GM19043 (cell line): ENCODE data around the gene COASY.

Experiments
- ATAC-seq: cut with Tn5 transposase; IDR thresholded peaks from one replicate; pipeline ENCODE4 v1.9.1; 2021; ENCODE audit warnings: low read depth; ENCODE audit not compliant: unreplicated experiment

Gene COASY

DNA sequence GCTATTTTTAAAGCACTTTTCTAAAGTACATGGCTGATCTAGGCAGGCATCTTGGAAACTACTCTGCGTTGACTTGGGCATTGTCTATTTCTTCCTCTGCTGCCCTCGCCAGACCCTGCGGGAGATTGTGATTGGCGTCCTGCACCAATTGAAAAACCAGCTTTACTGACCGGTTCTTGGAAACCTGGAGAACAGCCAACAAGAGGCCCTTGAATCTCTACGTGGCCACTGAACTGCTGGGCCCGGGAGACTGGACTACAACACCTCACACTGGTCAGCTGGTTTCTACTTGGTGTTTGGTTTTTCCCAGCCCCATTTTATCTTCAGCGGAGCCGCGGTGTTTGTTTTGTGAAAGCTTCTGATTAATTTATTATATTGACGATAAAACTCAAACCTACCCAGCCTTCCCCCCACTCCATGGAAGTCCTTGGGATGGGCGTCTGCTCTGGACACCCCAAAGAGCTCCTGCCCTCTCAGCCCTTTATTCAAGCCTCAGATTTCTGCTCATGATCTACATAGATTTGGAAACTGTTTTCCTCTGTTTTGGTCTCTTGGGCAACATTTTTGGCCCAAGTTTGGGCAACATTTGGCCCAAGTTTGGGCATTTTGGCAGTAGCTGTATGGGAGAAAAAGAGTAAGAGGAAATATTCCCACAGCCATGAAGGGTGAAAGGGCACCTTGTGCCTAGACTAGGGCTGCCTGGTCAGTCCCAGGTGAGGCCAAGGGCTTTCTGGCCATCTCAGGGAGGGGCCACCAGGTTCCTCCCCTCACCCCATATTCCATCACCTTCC lies 9.7 kb downstream of the COASY start:
- ATAC-seq, result no peak

DNA sequence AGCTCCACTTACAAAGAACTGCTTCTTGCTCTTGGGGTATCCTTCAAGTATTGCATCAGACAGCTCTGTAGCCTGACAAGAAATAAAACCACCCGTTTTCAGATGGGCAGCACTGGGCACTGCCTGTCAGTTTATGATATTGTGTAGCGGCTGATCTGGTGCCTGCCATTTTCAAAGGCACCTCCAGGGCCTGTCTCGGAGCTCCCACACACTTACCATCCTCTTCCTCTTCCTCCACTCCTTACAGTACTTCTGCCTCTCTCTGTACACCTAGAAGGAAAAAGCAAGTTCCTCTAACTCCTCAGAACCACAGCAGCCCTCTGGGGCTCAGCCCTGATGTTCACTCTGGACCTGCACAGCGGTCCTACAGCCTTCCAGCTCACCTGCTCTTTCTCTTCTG lies 11.1 kb downstream of the COASY start:
- ATAC-seq, result no peak

DNA sequence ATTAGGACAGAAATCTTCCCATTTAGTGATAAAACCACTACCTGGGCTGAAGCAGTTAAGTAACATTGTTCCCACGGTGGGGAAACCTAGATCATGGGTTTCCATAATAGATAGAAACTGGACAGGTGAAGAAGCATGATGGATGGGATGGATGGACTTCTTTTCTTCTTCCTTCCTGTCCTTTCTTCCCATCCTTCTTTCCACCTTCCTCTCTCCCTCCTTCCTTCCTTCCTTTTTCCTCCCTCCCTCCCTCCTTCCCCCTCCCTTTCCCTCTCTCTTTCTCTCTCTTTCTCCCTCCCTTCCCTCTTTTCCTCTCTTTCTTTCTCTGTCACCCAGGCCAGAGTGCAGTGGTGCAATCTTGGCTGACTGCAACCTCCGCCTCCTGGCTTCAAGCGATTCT lies 12.5 kb downstream of the COASY start:
- ATAC-seq, result no peak

DNA sequence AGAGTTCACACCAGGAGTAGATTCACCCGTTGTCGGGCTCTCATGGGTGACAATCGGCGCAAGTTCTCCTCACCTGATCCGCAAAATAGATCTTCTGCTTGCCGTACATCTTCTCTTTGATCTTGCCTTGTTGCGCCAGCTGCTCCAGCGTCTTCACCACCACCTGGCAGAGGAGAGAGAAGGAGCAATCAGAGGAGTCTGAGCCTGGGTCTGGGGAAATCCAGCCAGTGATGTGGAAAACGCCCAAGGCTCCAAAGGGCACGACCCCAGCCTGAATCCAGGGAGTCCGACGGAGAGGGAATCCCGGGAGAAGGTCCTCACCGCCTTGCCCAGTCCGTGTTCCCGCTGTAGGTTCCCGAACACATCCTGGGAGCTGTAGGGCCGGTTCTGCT lies 15.2 kb downstream of the COASY start:
- no peak for ATAC-seq

DNA sequence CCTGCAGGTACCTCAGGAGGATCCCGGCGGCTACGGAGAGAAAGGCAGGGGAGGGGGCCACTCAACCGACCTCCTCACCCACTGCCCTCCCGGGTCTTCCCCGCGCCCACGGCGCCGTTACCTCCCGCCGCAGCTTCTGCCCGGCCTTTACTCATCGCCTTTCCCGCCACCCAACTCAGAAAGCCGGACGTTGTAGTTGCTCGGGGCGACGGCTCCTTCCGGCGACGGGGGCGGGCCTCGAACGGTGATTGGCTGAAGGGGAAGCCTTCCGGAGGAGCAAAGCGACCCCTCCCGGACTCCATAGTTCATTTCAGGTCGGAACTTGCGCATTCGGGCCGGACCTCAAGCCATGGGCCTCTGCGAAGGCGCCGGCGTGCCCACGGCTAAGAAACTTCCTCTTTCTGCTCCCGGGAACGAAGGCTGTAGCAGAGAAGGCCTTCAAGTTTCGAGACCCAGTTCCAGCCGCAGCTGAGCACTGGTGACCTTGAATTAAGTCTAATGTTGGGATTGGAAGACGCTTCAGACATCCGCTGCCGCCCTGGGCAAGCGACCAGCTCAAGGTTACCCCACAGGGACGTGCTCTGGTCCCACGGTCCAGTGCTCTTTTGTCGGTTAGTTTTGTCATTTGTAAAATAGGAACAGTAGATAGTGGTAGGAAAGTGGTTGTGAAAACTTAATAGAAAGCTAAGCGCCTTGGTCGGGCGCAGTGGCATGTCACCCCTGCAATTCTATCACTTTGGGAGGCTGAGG lies 15.8 kb downstream of the COASY start, which contains the start of gene PSMC3IP:
Gene PSMC3IP, minus strand, starts transcription at position 198 of the 750 bp plus-strand sequence. Its CDS starts 43 bp downstream, at position 155.
- ATAC-seq, result peak; percentile 76

DNA sequence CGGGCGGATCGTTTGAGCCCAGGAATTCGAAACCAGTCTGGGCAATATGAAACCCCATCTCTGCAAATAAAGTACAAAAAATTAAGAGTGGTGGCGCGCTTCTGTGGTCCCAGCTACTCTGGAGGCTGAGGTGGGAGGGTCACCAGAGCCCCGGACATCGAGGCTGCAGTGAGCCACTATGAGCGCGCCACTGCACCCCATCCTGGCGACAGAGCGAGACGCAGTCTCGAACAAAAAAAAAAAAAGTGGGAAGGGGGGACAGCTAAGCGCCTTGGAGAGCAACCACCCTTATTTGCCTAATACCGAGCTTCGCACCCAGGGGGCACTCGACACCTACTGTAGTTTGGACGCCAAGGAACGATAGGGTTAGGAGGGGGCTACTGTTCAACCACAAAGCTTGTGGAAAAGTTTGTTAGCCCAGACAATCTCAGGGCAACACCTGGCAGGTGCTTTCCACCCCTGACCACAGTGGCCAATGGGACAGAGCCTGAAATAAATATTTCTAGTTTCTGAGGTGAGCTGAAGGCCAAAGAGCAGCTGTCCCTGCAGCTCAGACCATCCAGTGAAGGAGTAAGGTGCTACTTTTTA lies 16.4 kb downstream of the COASY start:
- peak; percentile 41 for ATAC-seq

DNA sequence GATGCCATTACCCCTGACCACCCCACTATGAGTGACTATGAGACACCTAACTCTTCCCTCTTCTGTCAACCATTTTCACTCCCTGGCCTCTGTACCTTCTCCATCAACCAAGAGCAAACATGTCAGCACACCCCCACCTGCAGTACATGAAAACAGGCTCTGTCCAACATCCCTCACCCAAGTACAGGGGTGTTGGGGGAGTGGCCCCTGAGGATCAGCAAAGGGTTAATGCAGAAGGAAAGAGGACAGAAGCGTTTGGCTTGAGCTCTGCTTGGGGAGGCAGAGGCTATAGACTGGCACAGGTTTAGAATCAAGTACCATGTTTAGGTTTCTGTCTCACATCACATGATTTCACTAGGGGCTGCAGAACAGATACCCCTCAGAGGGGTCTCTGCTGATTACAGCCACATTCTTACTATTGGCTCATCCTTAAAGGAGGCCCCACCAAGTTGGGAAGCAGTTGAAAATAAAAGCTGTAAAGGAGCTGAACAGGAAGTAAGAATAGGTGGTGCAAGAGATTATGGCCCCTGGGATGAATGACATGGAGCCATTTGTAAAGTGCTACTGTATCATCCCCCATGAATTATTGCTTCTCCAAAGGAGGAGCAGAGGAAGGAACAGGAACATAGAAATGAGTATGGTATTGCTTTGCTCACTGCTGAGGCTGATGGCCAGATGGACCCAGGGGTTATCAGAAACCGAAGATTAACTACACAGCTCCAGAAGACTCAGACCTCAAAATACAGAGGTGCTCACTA lies 18.0 kb downstream of the COASY start:
- ATAC-seq, result no peak

DNA sequence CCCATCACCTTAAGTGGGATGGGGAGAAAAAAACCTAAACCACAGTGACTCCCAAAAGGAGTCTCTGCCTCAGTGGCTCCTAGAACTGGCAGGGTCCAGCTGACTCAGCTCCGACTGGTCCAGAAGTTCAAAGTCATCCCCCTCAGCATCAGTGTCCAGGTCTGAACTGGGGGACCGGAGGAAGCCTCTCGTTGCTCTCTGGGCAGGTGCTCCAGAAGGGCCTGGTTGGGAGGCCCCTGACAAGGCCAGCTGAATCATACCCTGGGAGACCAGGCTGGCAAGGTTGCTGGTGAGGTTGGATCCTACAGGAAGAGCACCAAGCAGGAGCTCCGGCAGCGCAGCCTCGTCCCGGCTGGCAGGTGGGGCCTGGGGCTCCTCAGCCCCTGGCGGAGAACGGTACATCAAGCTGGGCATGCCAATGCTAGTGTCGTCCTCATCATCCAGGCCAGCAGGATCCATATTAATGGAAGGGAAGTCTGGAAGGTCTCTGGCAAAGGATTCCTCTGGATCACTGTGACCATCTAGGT lies 19.9 kb downstream of the COASY start:
- no peak for ATAC-seq

DNA sequence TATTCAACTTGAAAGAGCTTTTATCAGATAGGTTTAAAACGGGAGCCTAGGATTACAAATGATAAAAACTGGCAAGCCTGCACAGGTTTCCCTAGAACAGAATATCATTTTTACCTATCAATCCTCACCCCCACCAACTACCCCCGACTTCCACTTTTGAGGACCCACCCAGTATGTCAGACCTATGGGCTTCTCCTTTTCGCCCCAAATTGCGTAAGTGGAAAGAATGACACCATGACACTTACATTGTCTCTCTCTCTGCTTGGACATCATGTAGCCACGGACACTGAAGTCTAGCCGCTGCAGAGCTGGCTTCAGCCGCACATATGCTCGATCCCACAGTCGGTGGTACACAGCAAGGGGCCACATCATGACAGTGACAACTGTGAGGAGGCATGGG lies 22.9 kb downstream of the COASY start:
- no peak for ATAC-seq

DNA sequence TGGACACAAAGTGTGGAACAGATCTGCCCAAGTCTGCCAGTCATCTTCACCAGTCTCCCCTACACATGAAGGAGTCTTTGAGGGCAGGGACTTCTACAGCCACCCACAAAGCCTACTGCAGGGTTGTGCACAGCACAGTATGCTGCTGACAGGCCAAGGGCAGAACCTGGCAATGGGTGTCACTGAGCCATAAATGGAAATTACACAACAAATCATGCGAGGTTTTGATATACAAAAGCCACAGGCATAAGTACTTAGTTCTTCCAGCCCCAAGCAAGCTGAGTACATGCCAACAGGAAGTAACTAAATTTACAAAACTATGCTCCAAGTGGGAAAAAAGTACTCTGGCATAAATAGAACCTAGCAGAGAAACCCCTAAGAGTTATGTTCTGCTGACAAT lies 23.4 kb downstream of the COASY start:
- ATAC-seq, result no peak

DNA sequence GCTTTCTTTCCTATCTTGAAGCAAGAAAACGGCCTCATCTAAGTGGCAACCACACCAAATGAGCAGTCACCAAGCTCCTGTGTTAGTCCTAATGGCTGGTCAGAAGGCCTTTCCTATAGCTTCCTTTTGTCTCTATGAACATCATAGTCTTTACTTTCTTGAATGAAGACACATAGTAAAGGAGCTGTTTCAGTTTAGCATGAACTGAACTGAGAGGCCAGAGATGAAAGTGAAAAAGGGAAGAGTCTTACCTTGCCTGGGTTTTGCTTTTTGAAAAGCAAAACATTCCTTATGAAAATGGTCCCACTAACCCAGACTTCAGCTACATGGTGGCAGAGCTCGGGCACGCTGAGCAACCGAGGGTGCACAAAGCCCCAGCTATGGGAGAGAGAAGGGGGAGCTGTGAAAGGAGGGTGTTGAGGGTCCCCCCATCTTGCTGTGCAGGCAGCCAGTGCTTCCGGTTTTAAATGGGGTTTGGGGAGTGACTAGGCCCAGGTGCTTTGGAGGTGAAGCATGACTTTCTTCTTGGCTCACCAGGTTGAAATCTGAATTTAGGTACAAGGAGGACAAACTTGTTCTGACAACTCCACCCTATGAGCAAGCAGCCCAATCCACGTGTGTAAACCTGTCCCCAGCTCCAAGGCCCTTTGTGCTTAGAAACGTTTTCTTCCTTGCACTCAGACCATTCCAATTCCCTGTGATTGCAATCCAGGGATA lies 24.7 kb downstream of the COASY start:
- no peak for ATAC-seq

DNA sequence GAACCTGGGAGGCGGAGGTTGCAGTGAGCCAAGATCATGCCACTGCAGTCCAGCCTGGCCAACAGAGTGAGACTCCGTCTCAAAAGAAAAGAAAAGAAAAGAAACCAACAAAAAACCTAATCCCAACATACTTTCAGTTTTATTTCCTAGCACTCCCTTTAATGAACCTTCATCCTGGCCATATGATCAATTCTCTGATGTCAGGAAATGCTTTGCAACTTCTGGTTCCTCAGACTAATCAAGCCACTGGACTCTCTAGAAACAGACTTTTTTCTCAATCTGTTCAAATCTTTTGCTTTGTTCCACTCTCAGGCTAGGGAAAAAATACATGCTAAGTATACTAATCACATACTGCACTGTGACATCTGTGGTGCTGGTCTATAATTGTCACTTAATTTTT lies 28.9 kb downstream of the COASY start:
- no peak for ATAC-seq

DNA sequence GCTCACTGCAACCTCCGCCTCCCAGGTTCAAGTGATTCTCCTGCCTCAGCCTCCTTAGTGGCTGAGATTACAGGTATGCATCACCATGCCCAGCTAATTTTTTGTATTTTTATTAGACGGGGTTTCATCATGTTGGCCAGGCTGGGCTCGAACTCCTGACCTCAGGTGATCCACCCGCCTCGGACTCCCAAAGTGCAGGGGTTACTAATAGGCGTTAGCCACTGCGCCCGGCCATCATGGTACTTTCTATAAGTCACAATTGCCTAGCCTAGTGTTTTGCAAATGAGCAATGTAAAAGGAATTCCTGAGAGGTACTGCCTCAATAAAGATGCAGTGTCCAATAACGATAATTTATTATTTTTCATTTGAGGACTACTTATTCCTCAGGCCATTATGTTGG lies 29.5 kb downstream of the COASY start:
- no peak for ATAC-seq

DNA sequence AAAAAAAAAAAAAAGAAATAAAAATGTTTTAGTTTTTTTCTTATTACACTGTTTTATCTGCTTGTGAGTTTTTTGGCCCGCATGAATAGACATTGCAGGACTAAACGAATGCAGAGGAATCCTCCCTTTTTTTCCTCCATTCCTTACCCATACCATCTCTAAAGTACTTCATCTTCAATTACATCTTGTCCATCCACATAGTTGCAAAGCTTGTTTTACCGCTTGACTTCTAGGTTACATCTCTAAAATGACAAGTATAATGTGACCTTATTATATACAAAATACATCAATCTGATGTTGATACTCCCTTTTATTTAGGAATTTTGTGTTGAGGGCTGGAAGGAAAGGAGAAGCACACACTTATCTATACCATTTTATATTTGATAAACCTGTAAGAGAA lies 34.4 kb downstream of the COASY start:
- ATAC-seq, result no peak

DNA sequence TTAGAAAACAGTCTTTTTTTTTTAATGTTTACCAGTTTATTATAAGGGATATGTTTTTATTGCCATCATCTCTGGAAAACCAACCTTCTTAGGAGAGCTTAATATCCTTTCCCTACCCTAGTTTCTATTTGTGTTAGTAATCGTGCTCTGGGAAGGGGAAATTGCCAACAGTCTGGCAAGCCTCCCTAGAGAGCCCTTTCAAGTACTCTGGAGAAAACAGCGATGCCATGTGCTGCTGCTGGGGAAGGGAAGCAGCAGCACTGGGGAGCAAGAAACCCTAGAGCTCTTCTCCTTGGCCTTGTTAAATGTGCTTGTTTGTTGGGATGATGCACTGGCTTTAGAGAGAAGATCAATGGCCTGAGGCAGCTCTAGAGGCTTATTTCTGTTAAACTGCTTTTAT lies 37.0 kb downstream of the COASY start:
- no peak for ATAC-seq

DNA sequence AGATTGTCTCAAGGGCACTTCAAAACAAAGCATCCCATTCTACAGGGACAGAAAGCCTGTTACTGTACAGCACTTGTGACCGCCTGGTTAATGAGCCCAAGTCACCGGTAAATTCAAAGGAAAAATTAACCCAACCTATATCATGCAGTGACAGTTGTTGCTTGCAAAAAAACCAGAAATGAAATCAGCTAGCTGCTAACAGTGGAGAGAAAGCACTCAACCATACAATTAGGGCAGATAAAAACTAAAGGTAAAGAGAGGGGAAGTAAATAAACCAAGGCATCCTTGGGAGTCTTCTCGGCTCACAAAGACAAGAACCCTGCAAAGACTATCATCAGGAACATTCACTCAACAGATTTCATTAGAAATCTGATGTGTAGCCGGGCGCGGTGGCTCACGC lies 41.4 kb downstream of the COASY start:
- no peak for ATAC-seq

DNA sequence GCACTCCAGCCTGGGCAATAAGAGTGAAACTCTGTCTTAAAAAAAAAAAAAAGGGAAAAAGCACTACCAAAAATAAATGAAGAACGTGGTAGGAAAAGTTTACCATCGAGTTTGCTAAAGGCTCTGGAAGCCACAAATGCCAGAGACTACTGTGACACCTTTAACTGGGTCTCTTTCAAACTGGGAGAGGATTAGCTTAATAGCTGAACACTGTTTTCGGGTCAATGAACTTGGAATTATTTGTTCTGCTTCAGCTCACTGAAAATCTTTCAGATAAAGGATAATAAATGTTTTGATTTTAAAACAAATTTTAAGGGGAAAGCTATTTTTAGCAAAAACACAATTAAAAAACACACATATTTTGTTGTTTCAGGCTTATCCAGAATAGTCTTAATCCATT lies 45.8 kb downstream of the COASY start:
- ATAC-seq, result no peak

DNA sequence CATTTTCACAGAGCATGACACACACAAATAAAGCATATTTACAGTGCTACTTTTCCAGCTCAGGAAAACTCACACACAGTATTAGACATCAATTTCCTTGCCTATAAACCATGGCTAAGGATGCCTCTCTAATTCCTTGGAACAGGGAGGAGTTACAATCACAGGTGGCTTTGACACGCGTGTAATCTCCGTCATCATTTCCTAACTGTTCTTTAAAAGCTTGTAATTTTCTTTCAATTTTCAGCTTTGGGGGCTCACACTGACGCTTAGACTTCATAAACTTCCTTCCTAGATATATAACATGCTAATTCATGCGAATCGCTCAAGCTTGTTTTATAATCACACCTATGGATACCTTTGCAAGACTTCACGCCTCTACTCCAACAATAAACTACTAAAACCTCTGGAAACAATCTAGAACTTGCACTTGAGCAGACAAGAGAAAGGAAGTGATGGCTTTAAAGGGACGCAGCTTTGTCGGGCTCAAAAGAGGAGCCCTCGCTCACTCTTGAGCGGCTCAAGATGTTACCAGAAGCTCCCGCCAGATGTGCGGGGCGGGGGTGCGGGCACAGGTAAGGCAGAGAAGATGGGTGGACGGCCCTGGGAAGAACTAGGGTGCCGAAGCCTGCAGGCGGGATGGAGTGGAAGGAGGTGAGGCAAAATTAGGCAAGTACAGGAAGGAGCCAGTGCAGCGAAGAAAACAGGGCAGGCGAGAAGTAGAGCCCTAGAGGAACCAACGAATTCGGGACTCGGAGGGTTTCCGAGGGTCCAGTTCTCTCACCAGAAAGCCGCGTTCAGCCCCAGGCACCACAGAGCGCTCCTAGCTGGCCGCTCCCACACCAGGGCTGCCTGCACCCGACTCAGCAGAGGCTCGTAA lies 46.6 kb downstream of the COASY start:
- peak; percentile 8 for ATAC-seq

DNA sequence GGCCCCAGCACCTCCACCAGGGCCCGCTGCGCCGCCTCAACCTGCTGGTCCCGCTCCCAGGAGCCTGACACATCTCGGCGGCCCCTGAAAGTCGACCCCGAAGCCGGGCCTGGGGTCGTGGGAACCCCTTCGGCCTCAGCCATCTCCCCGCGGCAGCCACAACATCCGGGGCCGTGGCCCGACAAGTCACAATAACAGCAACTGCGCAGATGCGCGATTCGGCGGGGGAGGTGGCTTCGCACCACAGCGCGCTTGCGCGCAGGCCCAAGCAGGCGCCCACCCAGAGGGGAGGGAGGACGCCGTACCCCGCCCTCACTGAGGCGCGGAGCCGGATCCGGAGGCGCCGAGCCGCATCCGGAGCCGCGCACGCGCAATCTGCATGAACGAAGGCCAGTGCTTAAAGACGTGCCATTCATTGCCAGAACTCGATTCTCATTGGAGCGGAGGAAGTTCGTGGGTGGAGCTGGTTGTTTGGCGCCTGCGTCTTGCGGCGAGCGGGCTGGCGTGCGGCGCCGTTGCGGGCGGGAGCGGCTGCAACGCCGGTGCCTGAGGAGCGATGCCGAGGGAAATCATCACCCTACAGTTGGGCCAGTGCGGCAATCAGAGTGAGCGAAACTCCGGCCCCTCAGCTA lies 47.4 kb downstream of the COASY start, which contains the start of the genes RETREG3 and TUBG1:
Gene RETREG3, minus strand, starts transcription at position 193 of the 632 bp plus-strand sequence. Its CDS starts 50 bp downstream, at position 143.
Gene TUBG1, plus strand, starts transcription at position 502 of the 632 bp plus-strand sequence. Its CDS starts 55 bp downstream, at position 557.
- ATAC-seq, result peak; percentile 84
